Mesenchymal stem cell (in vitro differentiated cells and primary cell): ENCODE data around the gene IL4.
A peak's percentile ranks its signal among the peaks of the same experiment; 100 is the strongest.

Experiments
- DNase-seq: peaks from one replicate; pipeline ENCODE4 v3.0.0-alpha.2; 2013
- H2AFZ ChIP-seq: one replicate; pipeline ENCODE4 v1.6.1; 2013; ENCODE audit warnings: low read depth, mild to moderate bottlenecking, control low read depth, inconsistent platforms, low read length, moderate library complexity
- H2AK5ac ChIP-seq: 2 replicates; pipeline ENCODE4 v1.6.1; 2013; ENCODE audit warnings: low read length, moderate library complexity, mild to moderate bottlenecking, inconsistent platforms; ENCODE audit not compliant: severe bottlenecking
- H2BK120ac ChIP-seq: one replicate; pipeline ENCODE4 v1.6.1; 2013; ENCODE audit warnings: low read depth, mild to moderate bottlenecking, inconsistent platforms, low read length, moderate library complexity
- H2BK12ac ChIP-seq, 2 experiments: one replicate each; pipeline ENCODE4 v1.6.1; 2013; ENCODE audit warnings: inconsistent platforms in 2 of 2, low read length in 2 of 2, mild to moderate bottlenecking in 2 of 2, moderate library complexity in 2 of 2, control low read depth in 1 of 2
- H2BK15ac ChIP-seq: one replicate; pipeline ENCODE4 v1.6.1; 2013; ENCODE audit warnings: mild to moderate bottlenecking, low read depth, inconsistent platforms; ENCODE audit not compliant: poor library complexity, severe bottlenecking
- H2BK5ac ChIP-seq: 2 replicates; pipeline ENCODE4 v1.6.1; 2013; ENCODE audit warnings: low read depth, mild to moderate bottlenecking, low read length, control low read depth, inconsistent platforms; ENCODE audit not compliant: poor library complexity, severe bottlenecking
- H3K14ac ChIP-seq, 2 experiments: one replicate each; pipeline ENCODE4 v1.6.1; 2013; ENCODE audit warnings: inconsistent platforms in 2 of 2, low read length in 2 of 2, control low read depth in 1 of 2, mild to moderate bottlenecking in 1 of 2, moderate library complexity in 1 of 2
- H3K18ac ChIP-seq, 2 experiments: one replicate each; pipeline ENCODE4 v1.6.1; 2013; ENCODE audit warnings: inconsistent platforms in 2 of 2, low read length in 2 of 2, control low read depth in 1 of 2, low read depth in 1 of 2, mild to moderate bottlenecking in 1 of 2
- H3K23ac ChIP-seq, 2 experiments: one replicate each; pipeline ENCODE4 v1.6.1; 2013; ENCODE audit warnings: inconsistent platforms in 2 of 2, low read length in 2 of 2, mild to moderate bottlenecking in 2 of 2, moderate library complexity in 2 of 2, control low read depth in 1 of 2
- H3K27ac ChIP-seq: 2 replicates; pipeline ENCODE4 v1.5.1; 2013; ENCODE audit warnings: mild to moderate bottlenecking, moderate library complexity, low read length, control low read depth, inconsistent platforms; ENCODE audit not compliant: poor library complexity, severe bottlenecking
- H3K27me3 ChIP-seq, 2 experiments: 2 replicates each; pipeline versions ENCODE4 v1.6.1 to v1.7.0; 2013; ENCODE audit warnings: low read length in 2 of 2, mild to moderate bottlenecking in 2 of 2, moderate library complexity in 2 of 2, control low read depth in 1 of 2, inconsistent platforms in 1 of 2; ENCODE audit not compliant: control insufficient read depth in 1 of 2, insufficient read depth in 1 of 2
- H3K36me3 ChIP-seq, 2 experiments: 2 replicates each; pipeline versions ENCODE4 v1.6.1 to v1.7.0; 2013; ENCODE audit warnings: low read length in 2 of 2, control low read depth in 1 of 2, inconsistent platforms in 1 of 2, low read depth in 1 of 2, mild to moderate bottlenecking in 1 of 2; ENCODE audit not compliant: insufficient read depth in 2 of 2, control insufficient read depth in 1 of 2
- H3K4ac ChIP-seq, 2 experiments: one replicate each; pipeline ENCODE4 v1.6.1; 2013; ENCODE audit warnings: inconsistent platforms in 2 of 2, low read length in 2 of 2, mild to moderate bottlenecking in 2 of 2, moderate library complexity in 2 of 2, control low read depth in 1 of 2, low read depth in 1 of 2
- H3K4me1 ChIP-seq: 2 replicates; pipeline ENCODE4 v1.6.1; 2013; ENCODE audit warnings: low read depth, low read length, control low read depth; ENCODE audit not compliant: control insufficient read depth, insufficient read depth
- H3K4me2 ChIP-seq: 2 replicates; pipeline ENCODE4 v1.6.1; 2013; ENCODE audit warnings: low read length, mild to moderate bottlenecking, inconsistent platforms; ENCODE audit not compliant: poor library complexity, severe bottlenecking
- H3K4me3 ChIP-seq, 2 experiments: 2 replicates each; pipeline versions ENCODE4 v1.5.1 to v1.7.0; 2013; ENCODE audit warnings: low read length in 2 of 2, mild to moderate bottlenecking in 2 of 2, control low read depth in 1 of 2, low read depth in 1 of 2; ENCODE audit not compliant: insufficient read depth in 1 of 2
- H3K79me1 ChIP-seq: replicated peaks from 2 replicates; pipeline ENCODE4 v1.6.1; 2013; ENCODE audit warnings: mild to moderate bottlenecking, control low read depth, low read length, inconsistent platforms; ENCODE audit not compliant: poor library complexity, severe bottlenecking
- H3K9ac ChIP-seq: 2 replicates; pipeline ENCODE4 v1.7.0; 2013; ENCODE audit warnings: mild to moderate bottlenecking, low read length, moderate library complexity
- H3K9me3 ChIP-seq: 2 replicates; pipeline ENCODE4 v1.7.0; 2013; ENCODE audit warnings: mild to moderate bottlenecking, low read length; ENCODE audit not compliant: control insufficient read depth
- H4K8ac ChIP-seq: one replicate; pipeline ENCODE4 v1.6.1; 2013; ENCODE audit warnings: inconsistent platforms, mild to moderate bottlenecking, low read length, moderate library complexity
- H4K91ac ChIP-seq: one replicate; pipeline ENCODE4 v1.6.1; 2013; ENCODE audit warnings: mild to moderate bottlenecking, low read length, inconsistent platforms
- WGBS: methylation state at CpG from one replicate; pipeline ENCODE4 v1.1.7; 2013; ENCODE audit warnings: mixed read lengths; 5-methylcytosine and 5-hydroxymethylcytosine counted together

IL4 gene

DNA sequence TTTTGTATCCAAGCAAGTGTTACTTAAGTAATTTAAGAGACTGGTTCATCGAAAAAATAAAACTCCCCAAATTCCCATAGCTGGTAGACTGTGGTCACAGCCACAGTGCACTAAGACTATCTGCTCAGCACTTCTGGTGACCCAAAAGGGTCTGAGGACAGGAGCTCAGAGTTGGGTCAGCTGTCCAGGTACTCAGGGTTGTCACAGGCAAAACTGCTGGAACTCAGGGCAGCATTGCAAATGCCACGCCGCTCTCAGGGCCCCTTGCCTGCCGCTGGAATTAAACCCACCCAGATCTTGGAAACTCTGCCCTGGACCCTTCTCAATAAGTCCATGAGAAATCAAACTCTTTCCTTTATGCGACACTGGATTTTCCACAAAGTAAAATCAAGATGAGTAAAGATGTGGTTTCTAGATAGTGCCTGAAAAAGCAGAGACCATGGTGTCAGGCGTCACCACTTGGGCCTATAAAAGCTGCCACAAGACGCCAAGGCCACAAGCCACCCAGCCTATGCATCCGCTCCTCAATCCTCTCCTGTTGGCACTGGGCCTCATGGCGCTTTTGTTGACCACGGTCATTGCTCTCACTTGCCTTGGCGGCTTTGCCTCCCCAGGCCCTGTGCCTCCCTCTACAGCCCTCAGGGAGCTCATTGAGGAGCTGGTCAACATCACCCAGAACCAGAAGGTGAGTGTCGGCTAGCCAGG lies 16.0 kb upstream of the IL4 start, which contains the start of gene IL13:
Gene IL13 (plus strand): TSS at position 498 of the 705 bp plus-strand sequence. CDS start 14 bp downstream, at position 512.
- Histone ChIP-seq H3K4me2 (no peak within 1 kb of the TSS), H3K23ac (no peak within 1 kb of the TSS), H3K27ac (no peak within 1 kb of the TSS), H2BK15ac (no peak within 1 kb of the TSS), H3K9ac (no peak within 1 kb of the TSS), H4K91ac (no peak within 1 kb of the TSS), H2AFZ (no peak within 1 kb of the TSS), H2BK12ac (no peak within 1 kb of the TSS), H3K27me3 (peaks cover 21 to 41% of the 10 kb centered on the region in 2 experiments), H3K9me3 (no peaks in the 10 kb centered on the region), H3K36me3 (peaks cover 0 to 2% of the 10 kb centered on the region in 2 experiments), H4K8ac (no peak within 1 kb of the TSS), H3K4me1 (peaks cover 20% of the 10 kb centered on the region), H3K14ac (peak within 1 kb of the TSS in 1 of 2 experiments; percentile 82), H2BK5ac (no peak within 1 kb of the TSS), H3K18ac (no peak within 1 kb of the TSS), H3K79me1 (no peaks in the 10 kb centered on the region), H3K4me3 (no peak within 1 kb of the TSS), H2AK5ac (no peak within 1 kb of the TSS), H2BK120ac (no peak within 1 kb of the TSS), H3K4ac (no peak within 1 kb of the TSS)
- WGBS, result 95% methylated on average over 12 of the region's 12 CpGs
- DNase-seq, result no peak

DNA sequence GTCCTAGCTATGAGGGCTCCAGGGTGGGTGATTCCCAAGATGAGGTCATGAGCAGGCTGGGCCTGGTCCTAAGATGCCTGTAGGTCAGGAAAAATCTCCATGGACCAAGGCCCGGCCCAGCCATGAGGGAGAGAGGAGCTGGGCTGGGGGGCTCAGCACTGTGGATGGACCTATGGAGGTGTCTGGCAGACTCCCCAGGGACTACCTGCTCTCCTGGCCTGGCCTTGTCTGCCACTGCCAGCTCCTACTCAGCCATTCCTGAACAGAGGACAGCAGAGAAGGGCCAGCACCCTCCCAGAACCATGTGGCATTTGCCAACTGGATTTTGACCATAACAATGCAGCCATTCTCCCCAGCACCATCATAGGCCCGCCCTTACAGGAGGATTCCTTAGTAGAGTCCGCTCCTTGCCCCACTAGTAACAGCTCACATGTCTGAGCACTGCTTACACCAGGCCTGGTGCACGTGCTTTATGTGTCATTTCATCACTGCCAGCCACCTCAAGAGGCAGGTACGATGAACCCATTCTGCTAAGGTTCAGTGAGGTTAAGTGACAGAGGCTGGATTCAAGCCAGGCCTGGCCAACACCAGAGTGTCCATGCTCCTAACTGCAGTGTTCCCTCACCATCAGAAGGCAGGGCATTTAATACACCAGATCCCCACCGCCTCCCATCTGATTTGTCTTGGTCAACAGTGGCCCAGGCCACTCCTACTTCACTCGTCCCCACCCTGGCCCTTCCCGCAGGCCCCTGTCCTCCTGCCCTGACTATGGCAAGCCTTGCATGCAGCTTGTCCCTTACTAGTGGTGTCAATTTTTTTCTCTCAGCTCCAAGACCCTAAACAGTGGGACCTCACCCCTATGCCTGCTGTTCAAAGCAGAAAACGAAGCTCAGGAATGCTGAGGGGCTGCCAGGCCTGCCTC lies 15.1 kb upstream of the IL4 start:
- H3K14ac ChIP-seq, result peak overlapping the region in 1 of 2 experiments; percentile 82
- no peak overlapping the region for H4K91ac ChIP-seq
- H3K27ac ChIP-seq, result no peak overlapping the region
- H2AFZ ChIP-seq, result no peak overlapping the region
- H3K9me3 ChIP-seq, result no peaks in the 10 kb centered on the region
- peaks cover 0 to 2% of the 10 kb centered on the region in 2 experiments for H3K36me3 ChIP-seq
- no peak overlapping the region for H2AK5ac ChIP-seq
- no peak overlapping the region for H3K9ac ChIP-seq
- H2BK5ac ChIP-seq, result no peak overlapping the region
- no peak overlapping the region for H3K4ac ChIP-seq
- H3K27me3 ChIP-seq, result peaks cover 21 to 38% of the 10 kb centered on the region in 2 experiments
- no peak overlapping the region for H4K8ac ChIP-seq
- H3K23ac ChIP-seq, result no peak overlapping the region
- 87% methylated on average over 9 of the region's 9 CpGs for WGBS
- no peak overlapping the region for H3K4me2 ChIP-seq
- no peak overlapping the region for H2BK120ac ChIP-seq
- H3K18ac ChIP-seq, result no peak overlapping the region
- no peak overlapping the region for H2BK12ac ChIP-seq
- H2BK15ac ChIP-seq, result no peak overlapping the region
- no peak for DNase-seq
- H3K4me3 ChIP-seq, result no peak overlapping the region
- H3K79me1 ChIP-seq, result no peaks in the 10 kb centered on the region
- H3K4me1 ChIP-seq, result peaks cover 23% of the 10 kb centered on the region

DNA sequence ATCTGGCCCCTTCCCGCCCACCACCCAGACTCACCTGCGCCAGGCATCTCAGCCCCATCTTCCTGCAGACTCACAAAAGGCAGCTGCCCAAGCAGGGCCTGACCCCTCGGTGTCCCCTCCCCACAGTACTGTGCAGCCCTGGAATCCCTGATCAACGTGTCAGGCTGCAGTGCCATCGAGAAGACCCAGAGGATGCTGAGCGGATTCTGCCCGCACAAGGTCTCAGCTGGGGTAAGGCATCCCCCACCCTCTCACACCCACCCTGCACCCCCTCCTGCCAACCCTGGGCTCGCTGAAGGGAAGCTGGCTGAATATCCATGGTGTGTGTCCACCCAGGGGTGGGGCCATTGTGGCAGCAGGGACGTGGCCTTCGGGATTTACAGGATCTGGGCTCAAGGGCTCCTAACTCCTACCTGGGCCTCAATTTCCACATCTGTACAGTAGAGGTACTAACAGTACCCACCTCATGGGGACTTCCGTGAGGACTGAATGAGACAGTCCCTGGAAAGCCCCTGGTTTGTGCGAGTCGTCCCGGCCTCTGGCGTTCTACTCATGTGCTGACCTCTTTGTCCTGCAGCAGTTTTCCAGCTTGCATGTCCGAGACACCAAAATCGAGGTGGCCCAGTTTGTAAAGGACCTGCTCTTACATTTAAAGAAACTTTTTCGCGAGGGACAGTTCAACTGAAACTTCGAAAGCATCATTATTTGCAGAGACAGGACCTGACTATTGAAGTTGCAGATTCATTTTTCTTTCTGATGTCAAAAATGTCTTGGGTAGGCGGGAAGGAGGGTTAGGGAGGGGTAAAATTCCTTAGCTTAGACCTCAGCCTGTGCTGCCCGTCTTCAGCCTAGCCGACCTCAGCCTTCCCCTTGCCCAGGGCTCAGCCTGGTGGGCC lies 13.9 kb upstream of the IL4 start:
- no peak overlapping the region for H3K4me3 ChIP-seq
- no peak overlapping the region for H3K23ac ChIP-seq
- no peak overlapping the region for H3K9ac ChIP-seq
- H3K9me3 ChIP-seq, result no peaks in the 10 kb centered on the region
- H2AK5ac ChIP-seq, result no peak overlapping the region
- no peak overlapping the region for H4K8ac ChIP-seq
- H4K91ac ChIP-seq, result peak overlapping the region; percentile 6
- no peak overlapping the region for H3K4me2 ChIP-seq
- peak overlapping the region in 1 of 2 experiments; percentile 61 for H3K14ac ChIP-seq
- 91% methylated on average over 23 of the region's 23 CpGs for WGBS
- no peak overlapping the region for H3K18ac ChIP-seq
- H2BK15ac ChIP-seq, result no peak overlapping the region
- H3K27ac ChIP-seq, result no peak overlapping the region
- no peak overlapping the region for H2BK5ac ChIP-seq
- H2BK120ac ChIP-seq, result no peak overlapping the region
- peaks cover 23% of the 10 kb centered on the region for H3K4me1 ChIP-seq
- H3K36me3 ChIP-seq, result peaks cover 0 to 2% of the 10 kb centered on the region in 2 experiments
- H3K79me1 ChIP-seq, result no peaks in the 10 kb centered on the region
- no peak overlapping the region for H2BK12ac ChIP-seq
- H2AFZ ChIP-seq, result no peak overlapping the region
- no peak for DNase-seq
- no peak overlapping the region for H3K4ac ChIP-seq
- peaks cover 15 to 30% of the 10 kb centered on the region in 2 experiments for H3K27me3 ChIP-seq
